ENCODE data around the gene SMG6.
"Not testable (repeated sequence)": the region's sequence is repeated elsewhere in the genome, so short reads cannot be mapped to it uniquely, and the experiment has no call there.

SMG6 gene

GRCh38 chr17:2303204-2304188 lies at the start of gene SMG6, which contains the start of gene SRR:
TSS of gene SMG6 (minus strand) at chr17:2303785. CDS start at chr17:2303720, 65 bp downstream.
TSS of gene SRR (plus strand) at chr17:2303950. CDS start at chr17:2315561, 11,611 bp downstream.
- DNase-seq (ENCODE audit: insufficient read length, low spot score) (peak; percentile 94), FAIRE-seq (peak; percentile 88)

DNA sequence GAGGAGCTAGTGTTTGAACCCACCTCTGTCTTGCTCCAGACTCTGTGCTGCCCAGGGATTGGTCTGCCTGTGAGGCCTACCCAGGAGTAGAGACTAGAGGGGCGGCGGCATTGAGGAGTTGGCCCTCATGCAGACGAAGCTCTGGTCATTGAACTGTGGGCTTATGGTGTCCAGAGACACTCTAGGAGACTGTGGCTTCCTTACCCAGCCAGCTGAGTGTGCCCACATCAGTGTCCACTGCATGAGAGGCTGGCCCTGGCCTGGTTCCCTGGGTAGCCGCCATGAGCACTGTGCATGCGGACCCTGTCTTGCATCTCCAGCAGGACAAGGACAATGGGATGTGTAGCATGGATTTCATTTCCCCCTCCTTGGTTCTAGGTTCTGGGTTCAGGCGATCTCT lies 47.7 kb upstream of the SMG6 start:
- no peak for DNase-seq (ENCODE audit: insufficient read length, low spot score)
- FAIRE-seq: no peak

GRCh38 chr17:2347805-2348685 lies 44.5 kb upstream of the SMG6 start:
- FAIRE-seq (peak; percentile 60), DNase-seq (ENCODE audit: insufficient read length, low spot score) (peak; percentile 88)

- no peak for FAIRE-seq
- no peak for DNase-seq (ENCODE audit: insufficient read length, low spot score)
Measured at GRCh38 chr17:2346475-2346874, 42.9 kb upstream of the SMG6 start.

DNA sequence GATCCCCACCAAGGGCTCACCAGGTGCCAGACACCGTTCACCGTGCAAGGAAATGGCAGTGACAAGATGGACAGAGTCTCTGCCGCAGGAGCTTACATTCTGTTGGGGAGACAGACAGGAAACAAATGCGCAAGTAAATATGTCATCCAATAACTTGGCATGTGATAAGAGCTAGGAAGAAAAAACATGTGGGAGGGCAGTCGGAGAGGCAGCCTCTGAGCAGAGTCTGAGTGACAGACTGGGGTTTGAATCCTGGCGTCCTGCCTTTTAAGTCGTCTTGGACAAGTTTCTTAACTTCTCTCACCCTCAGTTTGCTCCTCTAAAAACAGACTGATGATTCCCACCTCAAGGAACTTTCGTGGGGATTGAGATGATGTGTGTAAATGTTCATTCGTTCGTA lies 40.9 kb upstream of the SMG6 start:
- no peak for FAIRE-seq

GRCh38 chr17:2343421-2343820 lies 39.8 kb upstream of the SMG6 start:
- no peak for DNase-seq (ENCODE audit: insufficient read length, low spot score)
- FAIRE-seq: peak; percentile 60

More for the DNA sequence above, 40.9 kb upstream of the SMG6 start:
- no peak for DNase-seq (ENCODE audit: insufficient read length, low spot score)

DNA sequence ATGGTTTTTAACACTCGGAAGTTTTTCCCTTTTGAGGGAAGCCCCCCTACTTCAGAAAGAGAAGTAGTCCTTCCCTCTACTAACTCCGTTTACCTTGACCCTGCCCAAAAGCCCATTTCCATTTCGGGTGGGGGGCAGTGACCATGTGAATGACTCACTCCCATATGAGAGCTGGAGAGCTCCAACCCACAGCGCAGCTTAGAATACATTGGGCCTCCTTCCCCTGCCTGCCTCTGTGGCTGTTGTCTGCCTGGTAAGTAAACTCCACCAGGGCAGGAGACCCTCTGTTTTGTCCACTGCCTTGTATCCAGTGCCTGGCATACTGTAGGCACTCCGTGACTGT lies 34.7 kb upstream of the SMG6 start:
- DNase-seq (ENCODE audit: insufficient read length, low spot score) (peak; percentile 41), FAIRE-seq (peak; percentile 79)

DNA sequence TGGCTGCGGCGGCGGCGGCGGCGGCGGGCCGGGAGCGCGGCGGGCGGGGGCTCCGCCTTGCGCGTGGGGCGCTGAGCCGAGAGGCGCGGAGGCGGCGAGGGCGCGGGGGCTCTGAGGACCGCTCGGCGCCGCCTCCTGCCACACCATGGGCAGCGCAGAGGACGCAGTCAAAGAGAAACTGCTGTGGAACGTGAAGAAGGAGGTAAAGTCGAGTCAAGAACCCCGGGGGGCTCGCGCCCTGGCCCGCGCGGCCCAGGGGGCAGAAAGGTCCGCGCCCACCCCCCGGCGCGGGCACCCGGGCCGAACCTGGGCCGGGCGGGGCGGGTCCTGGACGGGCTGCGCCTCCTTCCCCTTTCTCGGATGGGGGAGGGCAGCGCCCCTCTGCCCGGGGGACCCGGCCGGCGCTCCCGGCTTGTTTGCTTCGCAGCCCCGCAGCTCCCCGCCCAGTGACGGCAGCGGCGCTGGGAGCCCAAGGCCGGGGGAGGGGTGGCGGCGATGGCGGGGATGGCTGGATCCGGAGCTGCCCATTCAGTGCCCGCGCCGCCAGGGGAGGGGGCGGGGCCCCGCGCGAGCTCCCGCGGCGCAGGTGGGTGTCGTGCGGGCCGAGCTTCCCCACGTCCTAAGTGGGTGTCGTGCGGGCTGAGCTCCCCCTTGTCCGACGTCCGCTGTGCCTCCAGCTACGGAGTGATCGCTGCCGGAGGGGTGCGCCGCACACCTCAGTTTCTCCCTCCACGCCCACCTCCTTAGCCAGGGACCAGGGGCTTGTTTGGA lies 34.1 kb upstream of the SMG6 start:
- DNase-seq (ENCODE audit: insufficient read length, low spot score): peak; percentile 68

GRCh38 chr17:2336852-2337543 lies 33.4 kb upstream of the SMG6 start, which contains the start of gene SGSM2:
TSS of gene SGSM2 (plus strand) at chr17:2337501. CDS start at chr17:2337689, 188 bp downstream.
- DNase-seq (ENCODE audit: insufficient read length, low spot score): peak; percentile 75
- peak; percentile 96 for FAIRE-seq

More for the DNA sequence above, 34.1 kb upstream of the SMG6 start:
- FAIRE-seq: peak; percentile 66

- peak; percentile 97 for DNase-seq (ENCODE audit: insufficient read length, low spot score)
- peak; percentile 95 for FAIRE-seq
Measured at GRCh38 chr17:2336215-2336851, 32.7 kb upstream of the SMG6 start, which contains the start of gene TSR1. TSS of gene TSR1 (minus strand) at chr17:2336457. CDS start at chr17:2336427, 30 bp downstream.

GRCh38 chr17:2335726-2336214 lies 32.2 kb upstream of the SMG6 start:
- peak; percentile 18 for DNase-seq (ENCODE audit: insufficient read length, low spot score)
- FAIRE-seq: peak; percentile 54

DNA sequence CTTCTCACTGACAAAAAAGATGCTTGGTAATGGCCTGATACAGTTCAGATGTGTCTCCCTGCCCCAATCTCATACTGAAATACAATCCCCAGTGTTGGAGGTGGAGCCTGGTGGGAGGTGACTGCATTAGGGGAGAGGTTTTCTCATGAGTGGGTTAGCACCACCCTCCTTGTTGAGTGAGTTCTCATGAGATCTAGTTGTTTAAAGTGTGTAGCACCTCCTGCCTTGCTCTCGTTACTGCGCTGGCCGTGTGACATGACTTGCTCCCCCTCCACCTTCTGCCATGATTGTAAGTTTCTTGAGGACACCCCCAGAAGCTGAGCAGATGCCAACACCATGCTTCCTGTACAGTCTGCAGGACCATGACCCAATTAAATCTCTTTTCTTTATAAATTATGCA lies 27.7 kb upstream of the SMG6 start:
- FAIRE-seq (no peak), DNase-seq (ENCODE audit: insufficient read length, low spot score) (no peak)

DNA sequence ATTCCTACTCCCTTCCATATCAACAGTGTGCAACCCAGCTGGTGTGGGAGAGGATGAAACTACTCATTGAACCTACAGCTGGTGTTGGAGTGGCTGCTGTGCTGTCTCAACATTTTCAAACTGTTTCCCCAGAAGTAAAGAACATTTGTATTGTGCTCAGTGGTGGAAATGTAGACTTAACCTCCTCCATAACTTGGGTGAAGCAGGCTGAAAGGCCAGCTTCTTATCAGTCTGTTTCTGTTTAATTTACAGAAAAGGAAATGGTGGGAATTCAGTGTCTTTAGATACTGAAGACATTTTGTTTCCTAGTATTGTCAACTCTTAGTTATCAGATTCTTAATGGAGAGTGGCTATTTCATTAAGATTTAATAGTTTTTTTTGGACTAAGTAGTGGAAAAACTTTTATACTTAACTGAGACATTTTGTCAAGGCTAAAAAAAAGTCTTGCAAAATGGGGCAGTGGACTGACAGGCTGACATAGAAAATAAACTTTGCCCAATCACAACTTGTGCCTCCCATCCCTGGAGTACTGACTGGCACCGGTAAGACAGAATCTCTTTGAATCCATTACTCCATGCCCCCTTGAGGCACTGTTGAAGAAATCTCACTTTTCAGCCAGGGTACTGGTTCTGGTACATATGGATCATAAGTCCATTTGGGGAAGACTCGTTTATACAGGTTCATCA lies 20.2 kb upstream of the SMG6 start:
- DNase-seq (ENCODE audit: insufficient read length, low spot score) (no peak), FAIRE-seq (no peak)

- FAIRE-seq (no peak), DNase-seq (ENCODE audit: insufficient read length, low spot score) (no peak)
Measured at GRCh38 chr17:2321399-2321798, 17.8 kb upstream of the SMG6 start.

GRCh38 chr17:2319051-2319450 lies 15.5 kb upstream of the SMG6 start:
- FAIRE-seq (no peak), DNase-seq (ENCODE audit: insufficient read length, low spot score) (no peak)

DNA sequence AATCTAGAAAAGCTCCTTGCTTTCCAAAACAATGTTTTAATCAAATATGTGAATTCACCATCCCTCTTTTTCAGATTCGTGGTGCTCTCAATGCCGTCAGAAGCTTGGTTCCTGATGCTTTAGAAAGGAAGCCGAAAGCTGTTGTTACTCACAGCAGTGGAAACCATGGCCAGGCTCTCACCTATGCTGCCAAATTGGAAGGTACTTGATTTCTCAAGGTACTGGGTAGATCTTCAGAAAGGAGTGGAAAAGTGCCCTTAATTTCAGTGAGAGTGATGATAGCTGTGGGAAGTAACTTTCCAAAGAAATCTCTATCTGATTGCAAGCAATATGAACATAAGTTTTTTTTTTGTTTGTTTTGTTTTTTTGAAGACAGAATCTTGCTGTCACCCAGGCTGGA lies 14.2 kb upstream of the SMG6 start:
- FAIRE-seq: no peak

GRCh38 chr17:2316916-2317205 lies 13.3 kb upstream of the SMG6 start:
- FAIRE-seq: not testable (repeated sequence)

More for the DNA sequence above, 14.2 kb upstream of the SMG6 start:
- no peak for DNase-seq (ENCODE audit: insufficient read length, low spot score)

DNA sequence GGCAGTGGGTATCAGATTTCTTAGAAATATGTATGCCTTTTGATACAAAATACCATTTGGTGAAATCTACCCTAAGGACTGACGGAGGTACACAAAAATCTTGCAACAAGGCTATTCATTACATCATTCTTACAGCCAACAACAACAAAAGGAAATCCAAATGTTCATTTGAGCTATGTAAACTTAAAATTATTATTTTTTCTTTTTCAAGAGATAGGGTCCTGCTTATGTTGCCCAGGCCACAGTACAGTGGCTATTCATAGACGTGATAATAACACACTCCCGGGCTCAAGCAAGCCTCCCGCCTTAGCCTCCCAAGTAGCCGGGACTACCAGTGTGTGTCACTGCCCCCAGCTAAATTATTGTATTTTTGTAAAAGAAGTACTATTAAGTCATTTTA lies 9.2 kb upstream of the SMG6 start:
- DNase-seq (ENCODE audit: insufficient read length, low spot score): no peak
- FAIRE-seq: no peak

More at GRCh38 chr17:2316916-2317205, 13.3 kb upstream of the SMG6 start:
- DNase-seq (ENCODE audit: insufficient read length, low spot score): not testable (repeated sequence)
